Daoy (cell line): ENCODE data around the gene SEC23A. TPM values are rescaled to one million over a fixed set of nuclear protein-coding genes. Genes with fewer than 3 reads are reported as not detected.

Experiments used
- DNase-seq: peaks from one replicate; pipeline ENCODE4 v3.0.0-alpha.2; 2015; ENCODE audit warnings: low read depth
- total RNA-seq: library from RNA; depleted of rRNA; stranded (reverse); fragments of >200 nt; shearing (Covaris generic); gene quantifications from 2 replicates; pipeline ENCODE4 v1.2.3, GENCODE V29; 2014; rRNA removed

The SEC23A gene
- total RNA-seq, 1 experiment from 2014 or later, result 146 TPM

DNA sequence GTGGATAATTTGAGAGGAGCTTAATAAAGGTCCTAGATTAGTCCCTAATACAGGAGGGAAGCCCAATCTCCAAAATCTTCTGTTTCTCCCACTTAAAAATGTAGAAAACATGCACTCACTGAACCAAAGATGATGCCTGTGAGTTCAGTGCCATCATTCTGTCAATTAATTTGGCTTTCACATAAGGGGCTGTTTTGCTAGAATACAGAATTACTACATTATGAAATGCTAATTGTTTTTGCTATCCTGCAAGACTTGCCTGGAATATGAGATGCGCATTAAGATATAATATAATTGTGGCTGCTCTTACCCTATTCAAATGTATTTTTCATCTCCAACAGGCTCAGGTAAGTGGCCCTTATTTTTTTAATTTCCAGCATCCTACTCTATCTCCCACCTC lies 111.7 kb downstream of the SEC23A start:
- DNase-seq, result no peak

DNA sequence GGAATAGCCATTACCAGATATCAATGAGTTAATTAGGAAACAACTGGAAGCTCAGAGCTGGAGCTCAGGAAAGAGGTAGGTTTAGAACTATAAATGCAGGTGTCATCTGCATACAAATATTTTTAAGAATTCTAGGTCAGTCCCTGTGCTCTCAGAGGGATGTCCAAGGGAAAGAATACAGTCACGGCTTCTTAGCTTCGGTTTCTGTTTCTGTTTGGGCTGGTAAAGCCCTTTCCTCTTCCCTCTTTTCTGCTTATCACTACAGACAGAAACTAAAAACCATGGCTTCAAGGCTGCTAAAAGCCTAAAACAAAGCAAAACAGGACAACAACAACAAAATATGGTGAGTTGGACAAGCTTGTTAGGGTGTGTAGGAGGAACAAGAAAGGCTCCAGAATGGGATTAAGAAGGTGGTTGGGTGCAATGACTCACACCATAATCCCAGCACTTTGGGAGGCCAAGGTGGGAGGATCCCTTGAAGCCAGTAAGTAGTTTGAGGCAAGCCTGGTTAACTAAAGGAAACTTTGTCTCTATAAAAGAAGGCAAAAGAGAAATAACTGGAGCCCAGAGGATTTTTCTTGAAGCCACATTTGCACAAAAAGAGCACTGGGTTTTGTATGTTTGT lies 113.0 kb downstream of the SEC23A start:
- DNase-seq, result peak; percentile 13

DNA sequence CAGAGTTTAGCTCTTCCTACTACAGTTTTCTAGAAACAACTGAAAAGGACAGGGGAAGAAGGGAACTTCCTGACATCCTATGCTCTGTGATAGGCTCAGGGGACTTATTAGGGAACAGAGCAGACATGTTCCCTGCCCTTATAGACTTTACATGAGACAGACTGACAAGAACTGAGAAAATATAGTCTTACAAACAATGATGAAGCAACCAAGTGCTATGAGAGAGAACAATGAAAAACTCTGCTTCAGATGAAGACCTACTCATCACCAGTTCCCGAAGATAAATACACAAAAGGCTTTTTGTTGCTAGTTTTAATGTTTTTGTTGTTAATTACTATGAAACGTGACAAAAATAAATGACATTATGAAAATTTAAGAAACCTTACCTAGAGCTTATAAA lies 115.3 kb downstream of the SEC23A start:
- DNase-seq, result no peak

DNA sequence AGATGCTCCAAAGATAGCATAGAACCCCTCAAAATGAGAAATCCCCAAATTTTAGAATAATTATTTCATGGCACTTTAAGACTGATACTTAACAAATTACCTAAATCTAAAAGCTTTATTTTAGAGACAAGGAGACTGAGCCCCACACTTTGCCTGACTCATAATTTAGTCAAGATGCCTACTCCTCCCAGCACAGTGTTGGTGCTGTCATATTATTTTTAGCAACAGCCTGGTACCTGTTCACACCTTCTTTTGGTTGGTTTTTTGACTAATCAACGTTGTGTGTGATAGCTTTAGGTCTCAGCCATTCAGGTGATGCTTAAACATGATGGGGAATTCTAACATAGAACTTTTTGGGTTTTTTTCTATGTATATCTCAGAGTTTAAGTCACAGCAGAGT lies 120.2 kb downstream of the SEC23A start:
- no peak for DNase-seq

DNA sequence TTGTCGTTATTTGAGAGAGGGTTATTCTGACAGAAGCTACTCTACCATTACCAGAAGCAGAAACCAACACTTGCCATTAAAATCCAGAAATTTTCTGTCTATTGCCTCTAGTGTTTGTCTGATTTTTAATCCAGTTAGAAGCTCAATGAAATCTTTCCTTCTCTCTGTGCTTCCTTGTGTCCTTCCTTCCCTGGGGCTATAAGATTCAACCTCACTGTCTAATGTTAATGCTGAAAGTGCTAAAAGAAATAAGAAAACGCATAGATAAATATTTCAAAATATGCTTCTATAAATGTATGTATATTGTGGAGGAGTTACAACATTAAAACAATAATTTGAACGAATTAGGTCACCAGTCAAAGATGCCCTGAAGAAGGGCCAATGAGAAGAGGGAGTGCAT lies 120.8 kb downstream of the SEC23A start:
- DNase-seq, result no peak

Other genes with a start within 250 kb of the SEC23A start
- 68.2 and 92.5 TPM in 2 replicates for gene GEMIN2, start 11.1 kb upstream of the SEC23A start, total RNA-seq
- 23.4 and 25.9 TPM in 2 replicates for gene TRAPPC6B, start 67.1 kb upstream of the SEC23A start, total RNA-seq
- 43.9 and 47.2 TPM in 2 replicates for gene PNN, start 72.0 kb upstream of the SEC23A start, total RNA-seq
- 19.1 and 27.7 TPM in 2 replicates for gene MIA2, start 130.7 kb upstream of the SEC23A start, total RNA-seq